Neural crest cell (in vitro differentiated cells): ENCODE measurements around the gene CDH23. TPM values are rescaled to one million over a fixed set of nuclear protein-coding genes. Genes with fewer than 3 reads are reported as not detected.

Source experiments
- DNase-seq: peaks from one replicate; pipeline ENCODE4 v3.0.0; 2021; ENCODE audit warnings: low read depth, mixed read lengths, low spot score
- H3K27ac Mint-ChIP-seq: one replicate; pipeline ENCODE4 v1.8.0; 2021; ENCODE audit warnings: mild to moderate bottlenecking, mixed read lengths; ENCODE audit not compliant: unreplicated experiment
- H3K27me3 Mint-ChIP-seq: 2 replicates; pipeline ENCODE4 v1.8.0; 2021; ENCODE audit warnings: low read depth, mild to moderate bottlenecking, mixed read lengths
- H3K36me3 Mint-ChIP-seq: 2 replicates; pipeline ENCODE4 v1.8.0; 2021; ENCODE audit warnings: low read depth, mild to moderate bottlenecking, mixed read lengths
- H3K4me1 Mint-ChIP-seq: 2 replicates; pipeline ENCODE4 v1.8.0; 2021; ENCODE audit warnings: mixed read lengths
- H3K4me3 Mint-ChIP-seq: one replicate; pipeline ENCODE4 v1.8.0; 2021; ENCODE audit warnings: mild to moderate bottlenecking, mixed read lengths
- H3K9me3 Mint-ChIP-seq: 2 replicates; pipeline ENCODE4 v1.8.0; 2021; ENCODE audit warnings: mixed read lengths
- total RNA-seq: library from RNA; stranded (reverse); gene quantifications from 2 replicates; pipeline ENCODE4 v1.2.1, GENCODE V29; 2021
- TF ChIP-seq, protein P1 (sequence below): fragments of 200-600 bp; sonication (generic); conservative IDR thresholded peaks from 2 replicates; pipeline ENCODE4 v1.5.0; 2021; ENCODE audit warnings: antibody characterized with exemption, mild to moderate bottlenecking

Gene CDH23
- total RNA-seq, 1 donor from 2014 or later = 2.6 TPM

DNA sequence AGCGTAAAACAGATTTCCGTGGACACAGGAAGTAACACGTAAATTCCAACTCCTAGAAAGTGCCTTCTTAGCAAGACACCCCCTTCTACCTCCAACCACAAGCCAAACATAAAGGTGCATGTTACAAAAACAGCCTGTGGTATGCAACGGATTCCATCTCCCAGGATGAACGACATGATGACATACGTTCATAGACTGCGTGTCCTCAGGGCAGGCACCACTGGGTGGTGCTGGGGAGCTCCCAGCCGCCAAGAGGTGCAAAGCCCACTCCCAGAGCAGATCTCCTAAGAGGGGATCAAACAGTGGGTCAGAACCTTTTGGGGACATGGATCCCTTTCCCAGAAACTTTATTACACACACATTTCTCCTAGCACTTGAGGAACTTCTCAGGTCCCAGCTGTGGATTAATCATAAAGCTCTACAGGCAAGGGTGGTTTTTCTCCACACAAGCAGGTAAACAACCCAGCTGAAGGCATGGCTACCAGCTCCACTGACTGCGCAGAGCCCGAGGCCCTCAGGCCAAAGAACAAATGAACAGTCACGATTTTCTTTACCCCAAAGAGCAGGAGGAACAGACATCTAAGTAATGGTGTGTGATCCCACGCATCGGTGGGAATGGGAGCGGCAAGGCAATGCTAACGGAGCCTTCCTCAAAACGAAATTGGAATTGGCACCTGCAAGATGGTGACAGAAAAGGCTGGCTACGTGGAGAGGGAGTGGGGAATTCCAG is 440.5 kb downstream of the CDH23 start:
- TF ChIP-seq, protein P1, sequence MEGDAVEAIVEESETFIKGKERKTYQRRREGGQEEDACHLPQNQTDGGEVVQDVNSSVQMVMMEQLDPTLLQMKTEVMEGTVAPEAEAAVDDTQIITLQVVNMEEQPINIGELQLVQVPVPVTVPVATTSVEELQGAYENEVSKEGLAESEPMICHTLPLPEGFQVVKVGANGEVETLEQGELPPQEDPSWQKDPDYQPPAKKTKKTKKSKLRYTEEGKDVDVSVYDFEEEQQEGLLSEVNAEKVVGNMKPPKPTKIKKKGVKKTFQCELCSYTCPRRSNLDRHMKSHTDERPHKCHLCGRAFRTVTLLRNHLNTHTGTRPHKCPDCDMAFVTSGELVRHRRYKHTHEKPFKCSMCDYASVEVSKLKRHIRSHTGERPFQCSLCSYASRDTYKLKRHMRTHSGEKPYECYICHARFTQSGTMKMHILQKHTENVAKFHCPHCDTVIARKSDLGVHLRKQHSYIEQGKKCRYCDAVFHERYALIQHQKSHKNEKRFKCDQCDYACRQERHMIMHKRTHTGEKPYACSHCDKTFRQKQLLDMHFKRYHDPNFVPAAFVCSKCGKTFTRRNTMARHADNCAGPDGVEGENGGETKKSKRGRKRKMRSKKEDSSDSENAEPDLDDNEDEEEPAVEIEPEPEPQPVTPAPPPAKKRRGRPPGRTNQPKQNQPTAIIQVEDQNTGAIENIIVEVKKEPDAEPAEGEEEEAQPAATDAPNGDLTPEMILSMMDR = peak; percentile 59
- Mint-ChIP-seq H3K9me3 (no peaks in the 10 kb centered on the region), H3K4me1 (peaks cover 61% of the 10 kb centered on the region), H3K4me3 (peak overlapping the region; percentile 36), H3K36me3 (peaks cover 4% of the 10 kb centered on the region), H3K27ac (no peak overlapping the region), H3K27me3 (no peaks in the 10 kb centered on the region)
- no peak for DNase-seq

DNA sequence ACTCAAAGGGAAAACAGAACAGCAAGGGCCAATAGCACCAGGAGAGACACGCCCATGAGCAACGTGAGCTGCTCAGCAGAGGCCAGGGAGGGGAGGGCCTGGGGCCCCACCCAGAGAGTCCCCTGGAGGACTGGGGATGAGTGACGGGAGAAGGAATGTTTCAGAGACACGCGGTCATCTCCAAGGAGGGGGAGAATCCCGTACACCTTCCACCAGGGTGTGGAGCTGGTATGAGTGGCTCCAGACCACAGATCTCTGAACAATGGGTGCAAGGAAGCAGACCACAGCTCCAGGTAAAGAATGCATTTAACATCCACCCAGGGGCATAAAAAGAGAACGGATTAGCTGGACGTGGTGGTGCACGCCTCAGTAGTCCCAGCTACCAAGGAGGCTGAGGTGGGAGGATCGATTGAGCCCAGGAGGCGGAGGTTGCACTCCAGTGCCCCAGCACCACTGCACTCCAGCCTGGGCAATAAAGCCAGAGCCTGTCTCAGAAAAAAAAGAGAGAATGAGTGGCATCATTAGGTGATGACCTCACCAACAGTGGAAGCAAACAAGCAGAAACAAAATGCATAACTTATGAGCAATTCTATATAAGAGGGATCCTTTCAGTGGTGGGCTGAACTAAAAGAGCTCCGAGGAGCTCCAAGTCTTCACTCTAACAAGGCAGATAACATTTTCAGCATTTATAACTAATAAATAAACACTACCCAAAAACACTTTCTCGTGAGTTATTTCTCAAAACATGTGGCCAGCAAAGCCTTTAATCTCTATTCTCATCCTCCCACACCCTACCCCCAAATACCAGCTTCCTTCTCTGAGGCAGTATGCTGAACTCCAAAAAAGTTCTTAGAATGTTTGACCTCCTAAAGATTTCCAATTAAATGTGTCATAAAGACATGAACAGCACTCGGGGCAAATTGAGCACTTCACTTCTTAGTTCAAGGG is 441.8 kb downstream of the CDH23 start:
- no peak for DNase-seq
- H3K4me1 Mint-ChIP-seq = peaks cover 70% of the 10 kb centered on the region
- peak overlapping the region; percentile 81 for H3K27ac Mint-ChIP-seq
- no peaks in the 10 kb centered on the region for H3K27me3 Mint-ChIP-seq
- no peaks in the 10 kb centered on the region for H3K9me3 Mint-ChIP-seq
- TF ChIP-seq, protein P1 = no peak
- H3K36me3 Mint-ChIP-seq = peaks cover 4% of the 10 kb centered on the region
- H3K4me3 Mint-ChIP-seq = peak overlapping the region; percentile 42

DNA sequence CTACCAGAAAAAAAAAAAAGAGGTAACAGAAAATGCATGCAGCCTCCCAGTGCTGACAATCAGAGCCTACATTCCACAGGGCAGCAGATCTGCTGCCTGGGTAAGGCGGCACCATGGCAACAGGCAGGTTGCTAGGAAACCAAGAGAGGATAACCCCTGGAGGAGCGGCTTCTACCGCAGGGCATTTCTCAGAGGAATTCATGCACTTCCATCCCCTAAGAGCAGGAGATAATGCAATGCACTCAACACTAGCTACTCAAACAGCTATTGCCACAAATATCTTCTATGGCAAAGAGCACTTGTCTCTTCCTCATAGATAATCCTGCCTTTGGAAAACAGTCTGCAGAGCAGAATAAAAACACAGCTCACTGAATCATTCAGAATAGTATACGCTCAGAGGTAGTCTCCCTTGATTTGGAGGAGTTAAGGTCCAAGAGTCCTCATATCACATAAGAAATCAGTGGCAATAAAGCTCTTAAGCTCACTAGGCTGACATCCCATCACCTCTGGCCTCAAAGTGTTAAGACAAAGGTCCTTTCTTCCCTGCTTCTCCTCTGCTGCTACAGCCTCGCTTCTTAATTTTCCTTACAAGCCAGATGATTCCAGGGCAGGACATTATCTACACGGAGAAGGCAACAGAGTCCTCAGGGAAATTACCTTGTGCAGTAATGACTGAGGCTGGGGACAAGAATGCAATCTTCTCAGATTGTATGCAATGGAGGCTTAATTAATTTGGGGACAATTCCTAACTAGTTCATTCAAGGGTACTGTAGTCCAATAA is 443.6 kb downstream of the CDH23 start:
- peak overlapping the region; percentile 92 for H3K27ac Mint-ChIP-seq
- H3K36me3 Mint-ChIP-seq = peaks cover 4% of the 10 kb centered on the region
- no peaks in the 10 kb centered on the region for H3K27me3 Mint-ChIP-seq
- H3K4me1 Mint-ChIP-seq = peaks cover 71% of the 10 kb centered on the region
- no peaks in the 10 kb centered on the region for H3K9me3 Mint-ChIP-seq
- DNase-seq = peak; percentile 87
- H3K4me3 Mint-ChIP-seq = peak overlapping the region; percentile 77
- TF ChIP-seq, protein P1 = no peak

DNA sequence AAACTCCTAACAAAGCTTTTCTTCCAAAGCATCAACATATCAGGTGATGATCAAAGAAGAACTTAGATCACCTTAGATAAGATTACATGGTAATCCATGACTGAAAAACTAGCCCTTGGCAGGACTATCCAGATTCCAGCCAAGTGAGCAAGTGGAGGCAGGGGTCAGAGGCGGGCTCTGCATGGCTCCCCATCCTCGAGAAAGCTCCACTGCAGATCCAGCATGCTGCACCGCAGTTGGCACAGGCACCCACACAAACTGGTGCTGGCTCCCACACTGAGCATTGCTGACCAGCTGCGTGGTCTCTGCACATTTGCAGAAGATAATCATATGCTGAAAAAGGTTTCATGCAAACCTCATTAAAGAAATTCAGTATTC is 444.2 kb downstream of the CDH23 start:
- Mint-ChIP-seq H3K36me3 (peaks cover 4% of the 10 kb centered on the region), H3K27me3 (no peaks in the 10 kb centered on the region), H3K27ac (peak overlapping the region; percentile 92), H3K4me3 (peak overlapping the region; percentile 77), H3K9me3 (no peaks in the 10 kb centered on the region), H3K4me1 (peaks cover 69% of the 10 kb centered on the region)
- TF ChIP-seq, protein P1 = no peak
- DNase-seq = no peak

DNA sequence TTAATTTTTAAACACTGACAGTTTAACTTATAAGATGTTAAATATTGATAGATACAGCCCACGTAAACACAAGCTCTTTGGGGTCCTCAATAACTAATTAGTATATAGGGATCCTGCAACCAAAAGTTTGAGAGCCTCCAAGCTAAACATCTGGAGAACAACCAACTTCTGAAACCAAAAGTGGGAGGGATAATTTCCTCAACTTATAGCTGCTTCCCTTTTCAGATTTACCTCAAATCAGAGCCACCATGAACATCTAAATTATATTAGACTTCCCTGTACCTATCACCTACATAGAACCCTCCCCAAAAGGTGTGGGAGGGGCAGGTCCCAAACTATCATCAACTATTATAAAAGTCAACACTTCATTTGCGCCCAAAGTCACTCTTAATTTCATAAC is 445.7 kb downstream of the CDH23 start:
- H3K9me3 Mint-ChIP-seq = no peaks in the 10 kb centered on the region
- H3K36me3 Mint-ChIP-seq = peaks cover 4% of the 10 kb centered on the region
- peak overlapping the region; percentile 64 for H3K27ac Mint-ChIP-seq
- H3K4me3 Mint-ChIP-seq = no peak overlapping the region
- H3K4me1 Mint-ChIP-seq = peaks cover 63% of the 10 kb centered on the region
- no peak for DNase-seq
- TF ChIP-seq, protein P1 = no peak
- no peaks in the 10 kb centered on the region for H3K27me3 Mint-ChIP-seq
